T-helper 1 cell treated with Interleukin-12 subunit alpha and Interleukin-12 subunit beta and Interleukin-4 antibody, amounts not matched to agents 30 μg/mL and 1 μg/mL, for 36 hours (primary cell): ENCODE measurements around the gene LARGE1.

ENCODE experiments used
- H3K27ac Mint-ChIP-seq: one replicate; pipeline ENCODE4 v1.8.0; 2021; ENCODE audit warnings: mild to moderate bottlenecking, mixed read lengths
- H3K27me3 Mint-ChIP-seq: one replicate; pipeline ENCODE4 v1.8.0; 2021; ENCODE audit warnings: low read depth, mixed read lengths
- H3K36me3 Mint-ChIP-seq: one replicate; pipeline ENCODE4 v1.8.0; 2021; ENCODE audit warnings: low read depth, mixed read lengths
- H3K4me1 Mint-ChIP-seq: one replicate; pipeline ENCODE4 v1.8.0; 2021; ENCODE audit warnings: low read depth, mixed read lengths
- H3K4me3 Mint-ChIP-seq: one replicate; pipeline ENCODE4 v1.8.0; 2021; ENCODE audit warnings: mild to moderate bottlenecking, moderate library complexity, mixed read lengths
- H3K9me3 Mint-ChIP-seq: one replicate; pipeline ENCODE4 v1.8.0; 2021; ENCODE audit warnings: mixed read lengths

LARGE1 gene

GRCh38 chr22:33886696-33887095, 33.6 kb downstream of the LARGE1 start:
- H3K27me3 Mint-ChIP-seq: no peaks in the 10 kb centered on the region
- no peaks in the 10 kb centered on the region for H3K36me3 Mint-ChIP-seq
- no peak overlapping the region for H3K27ac Mint-ChIP-seq
- H3K9me3 Mint-ChIP-seq: peaks cover 3% of the 10 kb centered on the region
- no peaks in the 10 kb centered on the region for H3K4me1 Mint-ChIP-seq
- no peak overlapping the region for H3K4me3 Mint-ChIP-seq

GRCh38 chr22:33884829-33885228, 35.4 kb downstream of the LARGE1 start:
- Mint-ChIP-seq H3K36me3 (no peaks in the 10 kb centered on the region), H3K9me3 (peaks cover 3% of the 10 kb centered on the region), H3K27ac (no peak overlapping the region), H3K4me1 (no peaks in the 10 kb centered on the region), H3K4me3 (no peak overlapping the region), H3K27me3 (no peaks in the 10 kb centered on the region)

- no peaks in the 10 kb centered on the region for H3K27me3 Mint-ChIP-seq
- no peak overlapping the region for H3K4me3 Mint-ChIP-seq
- H3K4me1 Mint-ChIP-seq: no peaks in the 10 kb centered on the region
- no peak overlapping the region for H3K27ac Mint-ChIP-seq
- no peaks in the 10 kb centered on the region for H3K9me3 Mint-ChIP-seq
- H3K36me3 Mint-ChIP-seq: no peaks in the 10 kb centered on the region
Measured at GRCh38 chr22:33883961-33884808, 36.1 kb downstream of the LARGE1 start.

- Mint-ChIP-seq H3K4me3 (no peak overlapping the region), H3K27ac (no peak overlapping the region), H3K9me3 (no peaks in the 10 kb centered on the region), H3K27me3 (no peaks in the 10 kb centered on the region), H3K4me1 (no peaks in the 10 kb centered on the region), H3K36me3 (no peaks in the 10 kb centered on the region)
Measured at GRCh38 chr22:33883561-33883960, 36.7 kb downstream of the LARGE1 start.

- Mint-ChIP-seq H3K4me3 (no peak overlapping the region), H3K27ac (no peak overlapping the region), H3K9me3 (no peaks in the 10 kb centered on the region), H3K36me3 (no peaks in the 10 kb centered on the region), H3K4me1 (no peaks in the 10 kb centered on the region), H3K27me3 (no peaks in the 10 kb centered on the region)
Measured at GRCh38 chr22:33882991-33883390, 37.3 kb downstream of the LARGE1 start.

- no peak overlapping the region for H3K4me3 Mint-ChIP-seq
- H3K27ac Mint-ChIP-seq: no peak overlapping the region
- H3K27me3 Mint-ChIP-seq: no peaks in the 10 kb centered on the region
- H3K9me3 Mint-ChIP-seq: no peaks in the 10 kb centered on the region
- H3K4me1 Mint-ChIP-seq: no peaks in the 10 kb centered on the region
- H3K36me3 Mint-ChIP-seq: no peaks in the 10 kb centered on the region
Measured at GRCh38 chr22:33880986-33881385, 39.3 kb downstream of the LARGE1 start.

- H3K27ac Mint-ChIP-seq: no peak overlapping the region
- no peak overlapping the region for H3K4me3 Mint-ChIP-seq
Measured at GRCh38 chr22:33879796-33880195, 40.5 kb downstream of the LARGE1 start.

GRCh38 chr22:33875316-33875715, 45.0 kb downstream of the LARGE1 start:
- H3K9me3 Mint-ChIP-seq: no peaks in the 10 kb centered on the region
- no peak overlapping the region for H3K27ac Mint-ChIP-seq
- no peaks in the 10 kb centered on the region for H3K4me1 Mint-ChIP-seq
- H3K27me3 Mint-ChIP-seq: no peaks in the 10 kb centered on the region
- no peak overlapping the region for H3K4me3 Mint-ChIP-seq
- no peaks in the 10 kb centered on the region for H3K36me3 Mint-ChIP-seq

More at GRCh38 chr22:33879796-33880195, 40.5 kb downstream of the LARGE1 start:
- Mint-ChIP-seq H3K9me3 (no peaks in the 10 kb centered on the region), H3K4me1 (no peaks in the 10 kb centered on the region), H3K36me3 (no peaks in the 10 kb centered on the region), H3K27me3 (no peaks in the 10 kb centered on the region)

- Mint-ChIP-seq H3K36me3 (no peaks in the 10 kb centered on the region), H3K9me3 (no peaks in the 10 kb centered on the region), H3K4me1 (no peaks in the 10 kb centered on the region), H3K4me3 (no peak overlapping the region), H3K27ac (no peak overlapping the region), H3K27me3 (no peaks in the 10 kb centered on the region)
Measured at GRCh38 chr22:33874206-33874605, 46.1 kb downstream of the LARGE1 start.

- no peak overlapping the region for H3K27ac Mint-ChIP-seq
- H3K27me3 Mint-ChIP-seq: no peaks in the 10 kb centered on the region
- H3K4me3 Mint-ChIP-seq: no peak overlapping the region
- peaks cover 2% of the 10 kb centered on the region for H3K9me3 Mint-ChIP-seq
- no peaks in the 10 kb centered on the region for H3K36me3 Mint-ChIP-seq
- H3K4me1 Mint-ChIP-seq: no peaks in the 10 kb centered on the region
Measured at GRCh38 chr22:33873666-33874065, 46.6 kb downstream of the LARGE1 start.

- Mint-ChIP-seq H3K9me3 (peaks cover 6% of the 10 kb centered on the region), H3K36me3 (no peaks in the 10 kb centered on the region), H3K4me3 (no peak overlapping the region), H3K27ac (no peak overlapping the region), H3K4me1 (no peaks in the 10 kb centered on the region), H3K27me3 (no peaks in the 10 kb centered on the region)
Measured at GRCh38 chr22:33873186-33873585, 47.1 kb downstream of the LARGE1 start.

- no peak overlapping the region for H3K4me3 Mint-ChIP-seq
- no peaks in the 10 kb centered on the region for H3K27me3 Mint-ChIP-seq
- H3K36me3 Mint-ChIP-seq: no peaks in the 10 kb centered on the region
- H3K4me1 Mint-ChIP-seq: no peaks in the 10 kb centered on the region
- H3K9me3 Mint-ChIP-seq: peaks cover 16% of the 10 kb centered on the region
- H3K27ac Mint-ChIP-seq: no peak overlapping the region
Measured at GRCh38 chr22:33871935-33872334, 48.3 kb downstream of the LARGE1 start.

GRCh38 chr22:33869946-33870345, 50.3 kb downstream of the LARGE1 start:
- no peak overlapping the region for H3K27ac Mint-ChIP-seq
- no peaks in the 10 kb centered on the region for H3K4me1 Mint-ChIP-seq
- H3K36me3 Mint-ChIP-seq: no peaks in the 10 kb centered on the region
- no peaks in the 10 kb centered on the region for H3K27me3 Mint-ChIP-seq
- H3K9me3 Mint-ChIP-seq: peaks cover 24% of the 10 kb centered on the region
- H3K4me3 Mint-ChIP-seq: no peak overlapping the region

- Mint-ChIP-seq H3K36me3 (no peaks in the 10 kb centered on the region), H3K27ac (no peak overlapping the region), H3K27me3 (no peaks in the 10 kb centered on the region)
Measured at GRCh38 chr22:33867971-33868370, 52.3 kb downstream of the LARGE1 start.

GRCh38 chr22:33867118-33867866, 53.0 kb downstream of the LARGE1 start:
- H3K27ac Mint-ChIP-seq: no peak overlapping the region
- no peaks in the 10 kb centered on the region for H3K27me3 Mint-ChIP-seq
- no peaks in the 10 kb centered on the region for H3K4me1 Mint-ChIP-seq
- H3K36me3 Mint-ChIP-seq: no peaks in the 10 kb centered on the region
- H3K9me3 Mint-ChIP-seq: peaks cover 33% of the 10 kb centered on the region
- no peak overlapping the region for H3K4me3 Mint-ChIP-seq

More at GRCh38 chr22:33867971-33868370, 52.3 kb downstream of the LARGE1 start:
- Mint-ChIP-seq H3K4me1 (no peaks in the 10 kb centered on the region), H3K9me3 (peaks cover 33% of the 10 kb centered on the region), H3K4me3 (no peak overlapping the region)
